HG02973 (cell line): ENCODE results near the gene CCL19.

ENCODE experiments used
- ATAC-seq: cut with Tn5 transposase; IDR thresholded peaks from one replicate; pipeline ENCODE4 v1.9.1; 2021; ENCODE audit warnings: moderate library complexity; ENCODE audit not compliant: unreplicated experiment

The CCL19 gene

GRCh38 chr9:34664281-34665066, 26.6 kb downstream of the CCL19 start:
- peak; percentile 51 for ATAC-seq

- ATAC-seq, result no peak
These were observed 27.8 kb downstream of the CCL19 start for GRCh38 chr9:34663303-34663605.

- no peak for ATAC-seq
These were observed 28.4 kb downstream of the CCL19 start, which contains the start of gene CCL27 for GRCh38 chr9:34662526-34663302. TSS of gene CCL27 (minus strand) at chr9:34662657. CDS start at chr9:34662633, 24 bp downstream.

DNA sequence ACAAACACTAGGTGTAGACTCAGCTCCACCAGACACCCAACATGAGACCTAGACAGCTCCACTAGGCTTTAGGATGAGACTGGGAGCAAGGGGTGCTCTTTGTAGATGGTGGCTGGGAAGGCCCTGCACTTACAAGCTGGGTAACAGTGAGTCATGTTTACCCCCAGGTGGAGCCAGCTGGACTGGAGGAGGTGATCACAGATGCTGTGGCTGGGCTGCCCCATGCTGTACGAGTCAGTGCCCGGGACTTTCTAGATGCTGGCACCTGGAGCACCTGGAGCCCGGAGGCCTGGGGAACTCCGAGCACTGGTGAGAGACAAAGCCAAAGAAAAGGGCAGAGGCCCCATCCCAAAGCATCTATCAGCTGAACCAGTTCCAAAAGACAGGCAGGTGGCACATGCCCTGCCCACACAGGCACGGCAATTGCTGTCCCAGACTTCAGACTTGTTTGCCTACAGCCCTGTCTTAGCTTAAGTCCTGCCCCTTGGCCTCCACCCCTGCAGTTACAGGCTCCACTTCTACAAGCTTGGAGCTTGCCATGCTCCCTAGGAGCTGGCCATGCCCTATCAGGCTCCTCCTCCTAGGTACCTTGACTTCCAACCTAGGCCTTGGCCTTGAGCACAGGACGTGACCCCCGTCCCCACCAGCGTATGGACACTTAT, 31.4 kb downstream of the CCL19 start:
- no peak for ATAC-seq

GRCh38 chr9:34658461-34658860, 32.6 kb downstream of the CCL19 start:
- no peak for ATAC-seq

DNA sequence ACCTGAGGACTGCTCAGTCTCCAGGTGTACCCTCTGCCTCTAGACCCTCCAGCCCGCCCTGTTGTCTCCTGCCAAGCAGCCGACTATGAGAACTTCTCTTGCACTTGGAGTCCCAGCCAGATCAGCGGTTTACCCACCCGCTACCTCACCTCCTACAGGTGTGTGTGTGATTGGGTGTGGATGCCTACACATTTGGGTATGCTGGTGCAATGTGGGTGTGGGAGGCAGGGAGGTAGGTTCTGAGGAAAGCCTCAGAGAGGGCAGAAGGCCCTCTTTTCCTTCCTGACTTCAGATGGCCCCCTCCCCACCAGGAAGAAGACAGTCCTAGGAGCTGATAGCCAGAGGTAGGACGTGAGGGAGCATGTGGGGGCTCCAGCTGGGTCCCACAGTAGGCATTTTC, 34.1 kb downstream of the CCL19 start:
- ATAC-seq, result no peak

DNA sequence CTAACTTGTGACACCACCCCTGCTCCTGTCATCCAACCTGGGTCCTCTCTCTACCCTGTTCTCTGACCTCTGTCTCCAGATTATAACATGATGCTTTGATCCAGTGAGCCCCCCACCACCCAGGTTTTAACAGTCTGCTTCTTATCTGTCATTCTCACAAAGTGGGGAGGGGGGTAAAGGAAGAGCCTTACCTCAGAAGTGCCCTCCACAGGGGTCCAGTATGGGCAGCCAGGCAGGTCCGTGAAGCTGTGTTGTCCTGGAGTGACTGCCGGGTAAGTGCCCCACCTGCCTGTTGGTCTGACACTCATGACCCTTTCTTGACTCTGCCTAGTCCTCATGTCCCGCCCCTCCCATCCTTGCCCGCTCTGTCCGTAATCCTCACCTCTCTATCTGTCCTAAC, 35.7 kb downstream of the CCL19 start:
- no peak for ATAC-seq

DNA sequence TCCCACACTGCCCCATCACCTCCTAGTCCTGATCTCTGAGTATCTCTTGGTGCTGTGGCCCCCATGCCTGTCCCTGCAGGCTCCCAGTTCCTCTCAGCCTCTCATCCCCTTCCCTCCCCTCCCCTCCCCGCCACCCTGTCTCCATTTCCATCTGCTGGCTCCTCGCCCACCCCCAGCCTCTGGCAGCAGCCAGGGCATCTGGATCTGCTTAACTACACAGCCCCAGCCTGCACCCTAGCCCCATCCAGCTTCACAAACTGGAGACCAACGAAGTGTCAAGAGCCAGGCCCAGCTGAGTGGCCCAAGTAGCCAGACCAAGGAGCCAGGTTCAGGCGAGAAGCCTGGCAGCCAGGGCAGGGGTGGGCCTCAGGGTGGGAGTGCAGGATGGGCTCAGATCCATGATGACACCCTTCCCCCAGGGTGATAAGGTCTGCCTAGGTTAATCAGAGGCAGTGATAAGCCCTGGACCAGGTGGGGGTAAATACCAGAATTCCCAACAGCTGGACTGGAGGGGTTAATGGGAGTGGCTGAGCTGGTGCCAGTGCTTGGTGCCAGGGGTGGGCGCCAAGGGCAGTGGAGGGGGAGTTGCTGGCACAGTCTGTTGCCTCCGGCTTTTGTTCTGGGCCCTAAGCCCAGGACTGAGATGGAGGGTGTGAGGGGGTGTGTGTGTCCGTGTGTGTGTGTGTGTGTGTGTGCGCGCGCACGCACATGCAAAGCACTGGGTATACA, 36.6 kb downstream of the CCL19 start:
- ATAC-seq, result no peak

DNA sequence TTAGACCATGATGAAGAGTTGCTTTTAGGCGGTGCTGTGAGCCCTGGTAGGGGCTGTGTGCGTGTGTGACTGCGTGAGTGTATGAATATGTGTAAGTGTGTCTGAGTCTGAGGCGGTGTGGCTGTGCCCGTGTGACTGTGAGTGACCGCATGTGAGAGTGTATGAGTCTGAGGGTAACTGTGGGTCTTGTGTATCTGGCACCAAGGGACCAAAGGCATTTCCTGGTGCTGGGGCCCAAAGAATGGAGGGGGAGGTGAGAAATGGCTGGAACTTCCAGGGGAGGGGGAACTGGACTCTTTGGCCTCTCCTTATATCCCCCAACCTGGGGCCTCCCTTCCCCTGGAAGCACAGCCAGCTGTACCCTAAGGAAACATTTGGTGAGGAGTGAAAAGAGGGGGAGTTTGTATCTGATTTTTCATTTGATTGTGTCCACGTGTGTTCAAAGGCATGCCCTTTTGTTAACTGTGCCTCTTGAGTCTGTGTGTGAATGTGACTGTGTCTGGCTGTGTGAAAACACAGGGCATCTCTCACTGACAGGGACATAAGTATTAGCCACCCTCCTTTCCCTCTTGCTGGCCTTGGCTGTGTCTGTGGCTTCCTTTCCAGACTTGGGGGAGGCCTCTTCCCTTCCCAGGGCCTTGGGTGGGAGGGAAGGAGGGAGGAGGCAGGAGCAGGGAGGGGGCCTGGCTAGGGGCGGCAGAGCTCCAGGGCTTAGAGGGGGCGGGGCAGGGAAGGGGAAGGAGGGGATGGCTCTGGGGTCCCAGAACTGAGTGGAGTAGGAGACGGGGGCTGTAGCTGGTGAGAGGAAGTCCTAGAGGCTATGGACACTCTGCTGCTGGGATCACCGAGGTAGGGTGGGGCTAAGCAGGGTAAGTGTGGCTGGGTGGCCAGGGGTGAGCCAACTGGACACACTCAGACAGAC, 37.7 kb downstream of the CCL19 start:
- ATAC-seq, result no peak

DNA sequence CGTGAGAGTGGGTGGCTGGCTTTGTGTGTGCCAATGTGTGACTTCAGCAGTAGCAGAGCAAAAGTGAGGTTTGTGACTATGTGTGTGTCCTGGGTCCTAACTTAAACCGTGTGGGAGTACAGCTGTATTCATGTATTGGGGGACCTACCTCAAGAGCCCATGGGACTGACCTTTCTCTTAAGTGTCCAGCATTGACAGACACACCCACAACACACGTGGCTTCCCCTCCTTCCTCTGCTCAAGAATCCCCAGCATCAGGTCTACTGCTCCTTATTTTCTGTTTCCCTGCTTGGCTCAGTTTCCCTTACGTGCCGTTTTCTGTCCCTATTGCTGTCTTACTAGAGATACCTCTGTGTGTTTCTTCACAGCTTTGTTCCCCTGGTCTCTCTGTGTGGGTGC, 38.5 kb downstream of the CCL19 start:
- no peak for ATAC-seq

- no peak for ATAC-seq
These were observed 39.0 kb downstream of the CCL19 start, which contains the start of gene IL11RA for GRCh38 chr9:34651876-34652601. TSS of gene IL11RA (plus strand) at chr9:34652185. CDS start at chr9:34655218, 3,033 bp downstream.

DNA sequence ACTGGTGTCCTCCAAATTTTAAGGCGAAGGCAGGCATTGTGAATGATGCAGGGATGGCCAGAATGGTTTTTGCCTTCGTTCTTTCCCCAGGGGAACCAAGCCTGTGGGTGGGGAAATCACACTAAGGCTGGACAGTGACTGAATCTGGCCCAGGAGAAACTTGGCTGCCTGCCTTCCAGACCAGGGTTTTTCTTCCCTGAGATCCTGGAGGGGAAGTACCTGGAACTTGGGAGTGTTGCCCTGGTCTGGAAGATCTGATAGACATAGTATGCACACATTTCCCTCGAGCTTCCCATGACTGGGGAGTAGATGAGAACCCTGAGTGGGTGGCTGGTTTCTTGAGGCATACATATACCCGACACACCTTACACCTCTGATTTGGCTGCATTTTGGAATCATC, 39.8 kb downstream of the CCL19 start:
- ATAC-seq, result no peak

- ATAC-seq, result no peak
These were observed 40.3 kb downstream of the CCL19 start for GRCh38 chr9:34650816-34651215.

DNA sequence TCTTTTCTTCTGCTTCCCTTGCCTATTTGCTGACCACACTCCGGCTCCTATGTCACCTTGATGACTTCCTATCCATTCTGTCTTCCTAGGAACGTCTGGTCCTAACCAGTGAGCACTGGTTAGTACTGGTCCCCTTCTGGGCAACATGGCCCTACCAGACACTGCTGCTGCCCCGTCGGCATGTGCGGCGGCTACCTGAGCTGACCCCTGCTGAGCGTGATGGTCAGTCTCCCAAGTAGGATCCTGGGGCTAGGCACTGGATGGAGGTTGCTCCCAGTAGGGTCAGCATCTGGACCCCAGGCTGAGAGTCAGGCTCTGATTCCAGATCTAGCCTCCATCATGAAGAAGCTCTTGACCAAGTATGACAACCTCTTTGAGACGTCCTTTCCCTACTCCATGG, 42.4 kb downstream of the CCL19 start:
- ATAC-seq, result no peak

DNA sequence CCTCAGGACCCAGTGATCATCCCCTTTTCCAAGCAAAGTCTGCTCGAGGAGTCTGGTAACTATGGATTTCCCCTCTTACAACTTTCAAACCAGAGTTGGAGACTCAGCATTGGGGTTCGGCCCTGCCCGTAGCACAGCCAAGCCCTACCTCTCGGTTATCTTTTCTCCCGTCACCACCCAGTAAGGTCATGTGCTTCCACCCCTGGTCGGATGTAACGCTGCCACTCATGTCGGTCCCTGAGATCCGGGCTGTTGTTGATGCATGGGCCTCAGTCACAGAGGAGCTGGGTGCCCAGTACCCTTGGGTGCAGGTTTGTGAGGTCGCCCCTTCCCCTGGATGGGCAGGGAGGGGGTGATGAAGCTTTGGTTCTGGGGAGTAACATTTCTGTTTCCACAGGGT, 43.4 kb downstream of the CCL19 start:
- ATAC-seq, result no peak

DNA sequence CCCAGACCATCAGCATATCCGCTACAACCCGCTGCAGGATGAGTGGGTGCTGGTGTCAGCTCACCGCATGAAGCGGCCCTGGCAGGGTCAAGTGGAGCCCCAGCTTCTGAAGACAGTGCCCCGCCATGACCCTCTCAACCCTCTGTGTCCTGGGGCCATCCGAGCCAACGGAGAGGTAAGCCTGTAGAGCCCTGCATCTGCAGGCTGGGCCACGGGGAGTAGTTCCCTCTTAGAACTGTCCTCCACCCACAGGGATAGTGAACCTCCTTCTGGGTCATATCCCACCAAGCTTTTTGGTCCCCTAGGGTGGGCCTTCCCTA, 44.0 kb downstream of the CCL19 start:
- ATAC-seq, result no peak

GRCh38 chr9:34646211-34647083, 44.6 kb downstream of the CCL19 start, which contains the start of gene GALT:
TSS of gene GALT (plus strand) at chr9:34646675. CDS start at chr9:34646705, 30 bp downstream.
- peak; percentile 85 for ATAC-seq

DNA sequence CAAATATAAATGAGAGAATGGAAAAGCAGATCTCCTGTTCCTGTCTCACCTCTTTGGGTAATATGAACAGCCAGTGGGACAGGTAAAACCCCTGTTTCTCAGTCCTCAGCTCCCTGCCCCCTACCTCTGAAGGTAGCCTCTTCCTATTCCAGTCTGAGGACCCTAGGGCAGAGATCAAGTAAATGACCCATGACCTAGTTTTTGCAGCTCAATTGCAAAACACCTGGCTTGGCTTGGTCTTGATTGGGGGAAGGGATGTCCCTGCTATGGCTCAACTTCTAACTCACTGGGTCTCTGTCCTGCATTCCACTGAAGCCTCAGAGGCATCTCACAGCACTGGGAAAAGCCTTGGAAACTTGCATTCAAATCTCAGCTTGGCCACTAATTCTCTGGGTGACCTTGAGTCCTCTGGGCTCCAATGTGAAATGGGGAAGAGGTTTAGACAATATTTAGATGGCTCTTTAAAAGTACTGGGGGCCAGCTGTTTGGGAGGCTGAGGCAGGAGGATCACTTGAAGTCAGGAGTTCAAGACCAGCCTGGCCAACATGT, 46.2 kb downstream of the CCL19 start:
- ATAC-seq, result no peak
